GM12892 (cell line): Measurements from ENCODE around the gene IFNL3.

ENCODE experiments used
- POLR2A ChIP-seq: IDR thresholded peaks from 2 replicates; pipeline ENCODE4 v1.6.1; 2011; ENCODE audit warnings: low read depth, low read length, control low read depth
- POLR2AphosphoS5 ChIP-seq: IDR thresholded peaks from 2 replicates; pipeline ENCODE4 v1.6.1; 2011; ENCODE audit warnings: low read depth, low read length, control low read depth

- TF ChIP-seq POLR2A, result no peak
- no peak for TF ChIP-seq POLR2AphosphoS5
Measured at GRCh38 chr19:39275578-39275977, 30.8 kb upstream of the IFNL3 start.
